Measurements from ENCODE around the gene PLA2R1. TPM values are rescaled to one million over a fixed set of nuclear protein-coding genes. Genes with fewer than 3 reads are reported as not detected.
"Not testable (repeated sequence)": the region's sequence is repeated elsewhere in the genome, so short reads cannot be mapped to it uniquely, and the experiment has no call there.

The PLA2R1 gene
- total RNA-seq, 1 experiment from 2014 or later: 0.37 TPM

GRCh38 chr2:159998243-159998642 is 64.2 kb downstream of the PLA2R1 start:
- in situ Hi-C loops (cut with HindIII; ENCODE audit: low pct_unique_long_range_greater_than_20kb, low sequenced_read_pairs): no loop called here

GRCh38 chr2:159996792-159997546 is 65.4 kb downstream of the PLA2R1 start:
- in situ Hi-C loops (cut with HindIII; ENCODE audit: low pct_unique_long_range_greater_than_20kb, low sequenced_read_pairs): no loop called here
- DNase-seq (ENCODE audit: low read depth): no peak

More at GRCh38 chr2:159998243-159998642, 64.2 kb downstream of the PLA2R1 start:
- DNase-seq (ENCODE audit: low read depth): no peak

GRCh38 chr2:159995038-159995437 is 67.4 kb downstream of the PLA2R1 start:
- in situ Hi-C loops (cut with HindIII; ENCODE audit: low pct_unique_long_range_greater_than_20kb, low sequenced_read_pairs): no loop called here
- DNase-seq (ENCODE audit: low read depth): no peak

- in situ Hi-C loops (cut with HindIII; ENCODE audit: low pct_unique_long_range_greater_than_20kb, low sequenced_read_pairs): no loop called here
- no peak for DNase-seq (ENCODE audit: low read depth)
Observed at GRCh38 chr2:159989249-159989648, 73.2 kb downstream of the PLA2R1 start.

- no peak for DNase-seq (ENCODE audit: low read depth)
- in situ Hi-C loops (cut with HindIII; ENCODE audit: low pct_unique_long_range_greater_than_20kb, low sequenced_read_pairs): no loop called here
Observed at GRCh38 chr2:159988412-159988970, 73.9 kb downstream of the PLA2R1 start.

- in situ Hi-C loops (cut with HindIII; ENCODE audit: low pct_unique_long_range_greater_than_20kb, low sequenced_read_pairs): no loop called here
- DNase-seq (ENCODE audit: low read depth): no peak
Observed at GRCh38 chr2:159987181-159987580, 75.2 kb downstream of the PLA2R1 start.

GRCh38 chr2:159985656-159986055 is 76.8 kb downstream of the PLA2R1 start:
- in situ Hi-C loops (cut with HindIII; ENCODE audit: low pct_unique_long_range_greater_than_20kb, low sequenced_read_pairs): no loop called here
- no peak for DNase-seq (ENCODE audit: low read depth)

- in situ Hi-C loops (cut with HindIII; ENCODE audit: low pct_unique_long_range_greater_than_20kb, low sequenced_read_pairs): no loop called here
Observed at GRCh38 chr2:159984034-159984433, 78.4 kb downstream of the PLA2R1 start.

GRCh38 chr2:159982842-159983785 is 79.3 kb downstream of the PLA2R1 start:
- no peak for DNase-seq (ENCODE audit: low read depth)

More at GRCh38 chr2:159984034-159984433, 78.4 kb downstream of the PLA2R1 start:
- no peak for DNase-seq (ENCODE audit: low read depth)

GRCh38 chr2:159982270-159982669 is 80.1 kb downstream of the PLA2R1 start:
- in situ Hi-C loops (cut with HindIII; ENCODE audit: low pct_unique_long_range_greater_than_20kb, low sequenced_read_pairs): no loop called here
- DNase-seq (ENCODE audit: low read depth): peak; percentile 32

More at GRCh38 chr2:159982842-159983785, 79.3 kb downstream of the PLA2R1 start:
- in situ Hi-C loops (cut with HindIII; ENCODE audit: low pct_unique_long_range_greater_than_20kb, low sequenced_read_pairs): no loop called here

GRCh38 chr2:159976527-159977160 is 85.8 kb downstream of the PLA2R1 start:
- in situ Hi-C loops (cut with HindIII; ENCODE audit: low pct_unique_long_range_greater_than_20kb, low sequenced_read_pairs): no loop called here
- DNase-seq (ENCODE audit: low read depth): no peak

GRCh38 chr2:159973325-159973724 is 89.1 kb downstream of the PLA2R1 start:
- DNase-seq (ENCODE audit: low read depth): no peak
- in situ Hi-C loops (cut with HindIII; ENCODE audit: low pct_unique_long_range_greater_than_20kb, low sequenced_read_pairs): no loop called here

GRCh38 chr2:159971365-159972152 is 90.9 kb downstream of the PLA2R1 start:
- no peak for DNase-seq (ENCODE audit: low read depth)
- in situ Hi-C loops (cut with HindIII; ENCODE audit: low pct_unique_long_range_greater_than_20kb, low sequenced_read_pairs): no loop called here

- DNase-seq (ENCODE audit: low read depth); in situ Hi-C loops (cut with HindIII; ENCODE audit: low pct_unique_long_range_greater_than_20kb, low sequenced_read_pairs): not testable (repeated sequence)
Observed at GRCh38 chr2:159970548-159970947, 91.9 kb downstream of the PLA2R1 start.

GRCh38 chr2:159968279-159968900 is 94.0 kb downstream of the PLA2R1 start:
- DNase-seq (ENCODE audit: low read depth): peak; percentile 8
- in situ Hi-C loops (cut with HindIII; ENCODE audit: low pct_unique_long_range_greater_than_20kb, low sequenced_read_pairs): no loop called here

GRCh38 chr2:159963700-159964099 is 98.7 kb downstream of the PLA2R1 start:
- in situ Hi-C loops (cut with HindIII; ENCODE audit: low pct_unique_long_range_greater_than_20kb, low sequenced_read_pairs): no loop called here
- no peak for DNase-seq (ENCODE audit: low read depth)

- in situ Hi-C loops (cut with HindIII; ENCODE audit: low pct_unique_long_range_greater_than_20kb, low sequenced_read_pairs); DNase-seq (ENCODE audit: low read depth): not testable (repeated sequence)
Observed at GRCh38 chr2:159962513-159962912, 99.9 kb downstream of the PLA2R1 start.

Measured in Caki2 (cell line).